Cortex of kidney (tissue), 1 donor: ENCODE data around the gene FOXN3.

Experiments
- DNase-seq: peaks from one replicate; lab custom pipeline; 2025; lab: John Stamatoyannopoulos, UW

FOXN3 gene

GRCh38 chr14:89359477-89360222 is 57.4 kb downstream of the FOXN3 start:
- DNase-seq: no peak

GRCh38 chr14:89357655-89358297 is 59.3 kb downstream of the FOXN3 start:
- DNase-seq: no peak

GRCh38 chr14:89356927-89357326 is 60.1 kb downstream of the FOXN3 start:
- DNase-seq: no peak

- DNase-seq: no peak
These were observed 60.5 kb downstream of the FOXN3 start for GRCh38 chr14:89356496-89356895.

GRCh38 chr14:89353766-89354113 is 63.3 kb downstream of the FOXN3 start:
- DNase-seq: no peak

GRCh38 chr14:89352976-89353765 is 63.9 kb downstream of the FOXN3 start:
- DNase-seq: no peak

- no peak for DNase-seq
These were observed 65.3 kb downstream of the FOXN3 start for GRCh38 chr14:89351516-89352404.

GRCh38 chr14:89351221-89351515 is 65.9 kb downstream of the FOXN3 start:
- DNase-seq: no peak

- no peak for DNase-seq
These were observed 66.9 kb downstream of the FOXN3 start for GRCh38 chr14:89350152-89350551.

- DNase-seq: no peak
These were observed 67.6 kb downstream of the FOXN3 start for GRCh38 chr14:89349171-89350008.

GRCh38 chr14:89348722-89349121 is 68.3 kb downstream of the FOXN3 start:
- DNase-seq: no peak

GRCh38 chr14:89347885-89348284 is 69.1 kb downstream of the FOXN3 start:
- DNase-seq: no peak

- no peak for DNase-seq
These were observed 72.1 kb downstream of the FOXN3 start for GRCh38 chr14:89344920-89345254.

GRCh38 chr14:89343356-89343755 is 73.7 kb downstream of the FOXN3 start:
- DNase-seq: no peak

- DNase-seq: no peak
These were observed 75.0 kb downstream of the FOXN3 start for GRCh38 chr14:89342049-89342448.

GRCh38 chr14:89340200-89341181 is 76.5 kb downstream of the FOXN3 start:
- no peak for DNase-seq

GRCh38 chr14:89339579-89339978 is 77.5 kb downstream of the FOXN3 start:
- DNase-seq: no peak

GRCh38 chr14:89339158-89339557 is 77.9 kb downstream of the FOXN3 start:
- no peak for DNase-seq

- DNase-seq: no peak
These were observed 80.7 kb downstream of the FOXN3 start for GRCh38 chr14:89336338-89336737.

- DNase-seq: no peak
These were observed 85.0 kb downstream of the FOXN3 start for GRCh38 chr14:89332031-89332430.
